Loucy (cell line): ENCODE data around the gene HIC1.

Experiments used
- H2AFZ ChIP-seq: fragments of 200-600 bp; sonication (generic); 2 replicates; pipeline ENCODE4 v1.6.0; 2016; ENCODE audit warnings: antibody characterized with exemption, mild to moderate bottlenecking, low read length, moderate library complexity
- H3F3A ChIP-seq: fragments of 200-600 bp; 2 replicates; pipeline ENCODE4 v1.6.0; 2016; ENCODE audit warnings: antibody characterized with exemption, low read depth, mild to moderate bottlenecking
- H3K27me3 ChIP-seq: fragments of 200-600 bp; sonication (generic); 2 replicates; pipeline ENCODE4 v1.6.1; 2014; ENCODE audit warnings: low read length, mild to moderate bottlenecking; ENCODE audit not compliant: insufficient read depth, poor library complexity, severe bottlenecking
- H3K36me3 ChIP-seq: fragments of 200-600 bp; sonication (generic); 2 replicates; pipeline ENCODE4 v1.6.1; 2016; ENCODE audit warnings: low read length; ENCODE audit not compliant: insufficient read depth
- H3K4me1 ChIP-seq: fragments of 200-600 bp; sonication (generic); 2 replicates; pipeline ENCODE4 v1.5.1; 2014; ENCODE audit warnings: low read length, mild to moderate bottlenecking; ENCODE audit not compliant: insufficient read depth, poor library complexity, severe bottlenecking
- H3K4me2 ChIP-seq: fragments of 200-600 bp; sonication (generic); 2 replicates; pipeline ENCODE4 v1.6.0; 2014; ENCODE audit warnings: antibody characterized with exemption, low read length, low read depth, mild to moderate bottlenecking; ENCODE audit not compliant: poor library complexity, severe bottlenecking
- H3K4me3 ChIP-seq: fragments of 200-600 bp; sonication (generic); 2 replicates; pipeline ENCODE4 v1.5.1; 2014; ENCODE audit warnings: low read length, mild to moderate bottlenecking, mixed read lengths; ENCODE audit not compliant: poor library complexity, severe bottlenecking
- H3K79me2 ChIP-seq: fragments of 200-600 bp; sonication (generic); 2 replicates; pipeline ENCODE4 v1.6.1; 2014; ENCODE audit warnings: low read length; ENCODE audit not compliant: insufficient read depth
- H3K9ac ChIP-seq: fragments of 200-600 bp; sonication (generic); 2 replicates; pipeline ENCODE4 v1.6.0; 2014; ENCODE audit warnings: mild to moderate bottlenecking, low read depth, low read length, moderate library complexity; ENCODE audit not compliant: poor library complexity, severe bottlenecking
- H3K9me2 ChIP-seq: fragments of 200-600 bp; sonication (generic); replicated peaks from 2 replicates; pipeline ENCODE4 v1.6.1; 2016; ENCODE audit warnings: low read depth, low read length, mixed read lengths
- H3K9me3 ChIP-seq: fragments of 200-600 bp; sonication (generic); 2 replicates; pipeline ENCODE4 v1.6.1; 2014; ENCODE audit warnings: mild to moderate bottlenecking, antibody characterized with exemption, low read length, low read depth; ENCODE audit not compliant: insufficient read depth
- H4K20me1 ChIP-seq: fragments of 200-600 bp; sonication (generic); 2 replicates; pipeline ENCODE4 v1.6.0; 2014; ENCODE audit warnings: antibody characterized with exemption, low read length, mild to moderate bottlenecking; ENCODE audit not compliant: insufficient read depth, poor library complexity, severe bottlenecking
- CTCF ChIP-seq: fragments of 200-600 bp; sonication (generic); conservative IDR thresholded peaks from 2 replicates; pipeline ENCODE4 v1.5.1; 2014; ENCODE audit warnings: mild to moderate bottlenecking, antibody characterized with exemption, low read length
- EZH2phosphoT487 ChIP-seq: fragments of 200-600 bp; IDR thresholded peaks from 2 replicates; pipeline ENCODE4 v1.6.1; 2018; ENCODE audit warnings: antibody characterized with exemption, mild to moderate bottlenecking, moderate library complexity, borderline replicate concordance

The HIC1 gene

GRCh38 chr17:2077040-2077439 lies 22.1 kb downstream of the HIC1 start:
- no peak overlapping the region for H2AFZ ChIP-seq
- no peaks in the 10 kb centered on the region for H3K79me2 ChIP-seq
- H3K27me3 ChIP-seq: no peaks in the 10 kb centered on the region
- H3K4me2 ChIP-seq: no peak overlapping the region
- H3K9me3 ChIP-seq: no peaks in the 10 kb centered on the region
- TF ChIP-seq EZH2phosphoT487 (no peak), CTCF (no peak)
- no peaks in the 10 kb centered on the region for H3K4me1 ChIP-seq
- no peaks in the 10 kb centered on the region for H3F3A ChIP-seq
- peaks cover 74% of the 10 kb centered on the region; the same call in 1 of the 2 replicates for H3K36me3 ChIP-seq
- H3K9ac ChIP-seq: no peak overlapping the region
- H3K4me3 ChIP-seq: no peak overlapping the region
- no peaks in the 10 kb centered on the region for H3K9me2 ChIP-seq
- no peaks in the 10 kb centered on the region for H4K20me1 ChIP-seq

- Histone ChIP-seq H3K4me2 (no peak overlapping the region), H3K4me1 (peaks cover 24% of the 10 kb centered on the region), H3K9me3 (no peaks in the 10 kb centered on the region), H2AFZ (no peak overlapping the region), H3K79me2 (no peaks in the 10 kb centered on the region), H3K36me3 (peaks cover 83% of the 10 kb centered on the region; the same call in 1 of the 2 replicates), H3K9ac (no peak overlapping the region), H4K20me1 (no peaks in the 10 kb centered on the region), H3K27me3 (no peaks in the 10 kb centered on the region), H3K4me3 (no peak overlapping the region), H3F3A (no peaks in the 10 kb centered on the region), H3K9me2 (no peaks in the 10 kb centered on the region)
- TF ChIP-seq EZH2phosphoT487 (no peak), CTCF (no peak)
Observed at GRCh38 chr17:2081564-2081963, 26.7 kb downstream of the HIC1 start.

GRCh38 chr17:2082003-2082781 lies 27.3 kb downstream of the HIC1 start:
- no peaks in the 10 kb centered on the region for H3K9me3 ChIP-seq
- H3K4me1 ChIP-seq: peaks cover 30% of the 10 kb centered on the region
- no peaks in the 10 kb centered on the region for H3K9me2 ChIP-seq
- H3K36me3 ChIP-seq: peaks cover 77% of the 10 kb centered on the region; the same call in 1 of the 2 replicates
- no peaks in the 10 kb centered on the region for H3F3A ChIP-seq
- no peak overlapping the region for H2AFZ ChIP-seq
- H3K4me3 ChIP-seq: no peak overlapping the region
- H4K20me1 ChIP-seq: no peaks in the 10 kb centered on the region
- H3K4me2 ChIP-seq: no peak overlapping the region
- no peak overlapping the region for H3K9ac ChIP-seq
- TF ChIP-seq CTCF: no peak
- TF ChIP-seq EZH2phosphoT487: no peak
- no peaks in the 10 kb centered on the region for H3K27me3 ChIP-seq
- H3K79me2 ChIP-seq: no peaks in the 10 kb centered on the region
